SK-N-SH (cell line): ENCODE measurements around the gene CA5A. TPM values are rescaled to one million over a fixed set of nuclear protein-coding genes. Genes with fewer than 3 reads are reported as not detected.
A peak's percentile ranks its signal among the peaks of the same experiment; 100 is the strongest.
"Not testable (repeated sequence)": the region's sequence is repeated elsewhere in the genome, so short reads cannot be mapped to it uniquely, and the experiment has no call there.

Experiments
- CTCF ChIA-PET: fragments of 300-600, 350-600 bp; formaldehyde crosslinking; extraction: SDS; loops from one replicate; lab custom pipeline; 2021; lab: Yijun Ruan, JAX
- POLR2A ChIA-PET: fragments of 350-600 bp; sonication (Branson Sonifier 250); formaldehyde crosslinking; extraction: SDS; loops from one replicate; lab custom pipeline; 2020; ENCODE audit warnings: antibody characterized with exemption, inconsistent platforms; lab: Yijun Ruan, JAX
- DNase-seq: peaks from one replicate; pipeline ENCODE4 v3.0.0; 2012
- H2AFZ ChIP-seq: fragments of 200-600 bp; sonication (generic); 2 replicates; pipeline ENCODE4 v1.8.1; 2016; ENCODE audit warnings: antibody characterized with exemption, mild to moderate bottlenecking, low read depth
- H3F3A ChIP-seq: fragments of 200-600 bp; sonication (generic); replicated peaks from 2 replicates; pipeline ENCODE3; 2016; ENCODE audit warnings: antibody characterized with exemption, mild to moderate bottlenecking; ENCODE audit not compliant: insufficient read depth
- H3K27ac ChIP-seq, 2 experiments: fragments of 200-500 bp in 1 of 2; fragments of 200-600 bp in 1 of 2; sonication (Bioruptor generic) in 1 of 2; sonication (generic), shearing (Covaris generic) in 1 of 2; 2 replicates each; pipeline versions ENCODE4 v1.5.1 to v1.6.1; 2014 to 2016; ENCODE audit warnings: low read depth in 2 of 2, inconsistent platforms in 1 of 2, low read length in 1 of 2, mild to moderate bottlenecking in 1 of 2, mixed read lengths in 1 of 2
- H3K27me3 ChIP-seq: fragments of 200-600 bp; sonication (generic), shearing (Covaris generic); 2 replicates; pipeline ENCODE4 v1.6.1; 2016; ENCODE audit warnings: mixed run types; ENCODE audit not compliant: insufficient read depth
- H3K36me3 ChIP-seq, 2 experiments: fragments of 200-500 bp in 1 of 2; fragments of 200-600 bp in 1 of 2; sonication (Bioruptor generic) in 1 of 2; sonication (generic) in 1 of 2; replicated peaks in 1 of 2; 2 replicates each; pipeline versions ENCODE3 to v1.5.1; 2014 to 2016; ENCODE audit warnings: low read length in 1 of 2, mild to moderate bottlenecking in 1 of 2; ENCODE audit not compliant: insufficient read depth in 2 of 2, control insufficient read depth in 1 of 2
- H3K4me1 ChIP-seq, 2 experiments: fragments of 200-500 bp in 1 of 2; fragments of 200-600 bp in 1 of 2; sonication (Bioruptor generic) in 1 of 2; sonication (generic), shearing (Covaris generic) in 1 of 2; 2 replicates each; pipeline versions ENCODE4 v1.5.1 to v1.6.1; 2014 to 2016; ENCODE audit warnings: low read depth in 1 of 2, low read length in 1 of 2, mixed run types in 1 of 2; ENCODE audit not compliant: insufficient read depth in 2 of 2, control insufficient read depth in 1 of 2
- H3K4me2 ChIP-seq: fragments of 200-600 bp; sonication (generic), shearing (Covaris generic); 2 replicates; pipeline ENCODE4 v1.6.1; 2017; ENCODE audit warnings: mixed run types
- H3K4me3 ChIP-seq, 2 experiments: fragments of 200-500 bp in 1 of 2; fragments of 200-600 bp in 1 of 2; sonication (Bioruptor generic) in 1 of 2; sonication (generic), shearing (Covaris generic) in 1 of 2; 2 replicates each; pipeline versions ENCODE4 v1.5.1 to v1.8.1; 2014 to 2016; ENCODE audit warnings: low read depth in 2 of 2, inconsistent platforms in 1 of 2, low read length in 1 of 2, mild to moderate bottlenecking in 1 of 2, mixed read lengths in 1 of 2, moderate library complexity in 1 of 2
- H3K79me2 ChIP-seq: fragments of 200-600 bp; sonication (generic); 2 replicates; pipeline ENCODE4 v1.8.1; 2017; ENCODE audit warnings: mild to moderate bottlenecking; ENCODE audit not compliant: insufficient read depth
- H3K9ac ChIP-seq: fragments of 200-600 bp; sonication (generic); 2 replicates; pipeline ENCODE4 v1.6.1; 2017; ENCODE audit warnings: mixed run types
- H3K9me2 ChIP-seq: fragments of 200-600 bp; sonication (generic); 2 replicates; pipeline ENCODE4 v1.6.1; 2017; ENCODE audit warnings: mixed run types
- H3K9me3 ChIP-seq: fragments of 200-600 bp; sonication (generic); 2 replicates; pipeline ENCODE4 v1.6.1; 2017; ENCODE audit warnings: mixed run types, mild to moderate bottlenecking, moderate library complexity
- H4K20me1 ChIP-seq: fragments of 200-600 bp; sonication (generic); 2 replicates; pipeline ENCODE4 v1.6.1; 2017; ENCODE audit warnings: mild to moderate bottlenecking, mixed run types; ENCODE audit not compliant: insufficient read depth
- CTCF ChIP-seq: fragments of 200-600 bp; sonication (generic); IDR thresholded peaks from 2 replicates; pipeline ENCODE4 v1.6.1; 2017; ENCODE audit warnings: antibody characterized with exemption, mild to moderate bottlenecking, moderate library complexity
- FOSL2 ChIP-seq: IDR thresholded peaks from 2 replicates; pipeline ENCODE4 v1.4.0; 2012; ENCODE audit warnings: low read depth, mild to moderate bottlenecking, moderate library complexity, borderline replicate concordance
- MAX ChIP-seq: IDR thresholded peaks from 2 replicates; pipeline ENCODE4 v1.4.0; 2012; ENCODE audit warnings: low read depth
- RAD21 ChIP-seq: IDR thresholded peaks from 2 replicates; pipeline ENCODE4 v1.6.1; 2012; ENCODE audit warnings: mild to moderate bottlenecking, low read length
- SMC3 ChIP-seq: IDR thresholded peaks from 2 replicates; pipeline ENCODE4 v1.6.1; 2012; ENCODE audit warnings: low read depth, low read length, improper control_type of control experiment
- WGBS: methylation state at CpG from one replicate; pipeline ENCODE4 v1.1.6; 2017; ENCODE audit warnings: low lambda C conversion rate; 5-methylcytosine and 5-hydroxymethylcytosine counted together
- polyA plus RNA-seq, 3 experiments: library from polyadenylated mRNA; depleted of rRNA; stranded (reverse); fragments of >200 nt; gene quantifications; 2 replicates each; pipeline ENCODE4 v1.2.3, GENCODE V29; 2012

Gene CA5A
- polyA plus RNA-seq, 1 of the 3 experiments (the other 2 are of a cell fraction) = not detected

GRCh38 chr16:87983072-87983736, 46.9 kb upstream of the CA5A start:
- DNase-seq = peak; percentile 56
- H3K9me2 ChIP-seq, H3K79me2 ChIP-seq, H3K27me3 ChIP-seq, H3K4me1 ChIP-seq, H2AFZ ChIP-seq, H3K4me2 ChIP-seq: not testable (repeated sequence)
- WGBS = 68% methylated on average over 14 of the region's 20 CpGs
- TF ChIP-seq CTCF (peak; percentile 19; the same call in 1 of the 2 replicates), SMC3 (peak; percentile 36), RAD21 (peak; percentile 60)
- TF ChIP-seq, all 33 proteins: peak for 3; not testable (repeated sequence) for 30
- H3K9me3 ChIP-seq, POLR2A ChIA-PET, H3K9ac ChIP-seq, H3K27ac ChIP-seq, H3F3A ChIP-seq, H3K4me3 ChIP-seq, H4K20me1 ChIP-seq: not testable (repeated sequence)
- peaks cover 0 to 13% of the 10 kb centered on the region in 2 experiments for H3K36me3 ChIP-seq
- CTCF ChIA-PET = interaction anchor here (1.5 to 2.0 kb wide), 5 partner anchors 11 to 454 kb away, joined by 4 to 8 read pairs (median 4); no protein-coding TSS in a partner anchor

GRCh38 chr16:87982581-87983041, 46.3 kb upstream of the CA5A start:
- Histone ChIP-seq H2AFZ (no peak overlapping the region), H3K9me2 (no peaks in the 10 kb centered on the region), H3K4me3 (no peak overlapping the region), H3K4me2 (no peak overlapping the region), H3F3A (no peaks in the 10 kb centered on the region), H3K9me3 (no peaks in the 10 kb centered on the region), H3K9ac (no peak overlapping the region), H3K36me3 (peaks cover 0 to 13% of the 10 kb centered on the region in 2 experiments), H3K4me1 (peaks cover 0 to 4% of the 10 kb centered on the region in 2 experiments; a peak in 1 of 4 replicates), H3K27me3 (no peaks in the 10 kb centered on the region), H3K27ac (no peak overlapping the region), H4K20me1 (no peaks in the 10 kb centered on the region), H3K79me2 (no peaks in the 10 kb centered on the region)
- DNase-seq = no peak
- ChIA-PET POLR2A (no interaction called here), CTCF (interaction anchor here (1.5 to 2.0 kb wide), 5 partner anchors 11 to 455 kb away, joined by 4 to 8 read pairs (median 4); no protein-coding TSS in a partner anchor)
- WGBS = 77% methylated on average over 13 of the region's 17 CpGs
- TF ChIP-seq FOSL2 = no peak
- no peak for TF ChIP-seq MAX

GRCh38 chr16:87981376-87981775, 45.0 kb upstream of the CA5A start:
- DNase-seq, H3K4me3 ChIP-seq, H3K9me2 ChIP-seq, H3K27ac ChIP-seq, H3K9ac ChIP-seq, POLR2A ChIA-PET, H4K20me1 ChIP-seq, H2AFZ ChIP-seq, H3K9me3 ChIP-seq, H3K4me2 ChIP-seq, H3F3A ChIP-seq, H3K27me3 ChIP-seq, H3K79me2 ChIP-seq, H3K4me1 ChIP-seq: not testable (repeated sequence)
- 76% methylated on average over 4 of the region's 4 CpGs for WGBS
- H3K36me3 ChIP-seq = peaks cover 0 to 13% of the 10 kb centered on the region in 2 experiments
- CTCF ChIA-PET = interaction anchor here (1.5 kb wide), 1 partner anchor 9 kb away, joined by 3 read pairs; no protein-coding TSS in a partner anchor

GRCh38 chr16:87979911-87980630, 43.7 kb upstream of the CA5A start:
- H3K4me3 ChIP-seq, POLR2A ChIA-PET, H3K27ac ChIP-seq, DNase-seq, H3K9me3 ChIP-seq, CTCF ChIA-PET, H3K9me2 ChIP-seq, H3K27me3 ChIP-seq, H4K20me1 ChIP-seq, H3K79me2 ChIP-seq, H3K4me1 ChIP-seq, H3K4me2 ChIP-seq, H3F3A ChIP-seq, H2AFZ ChIP-seq, H3K9ac ChIP-seq: not testable (repeated sequence)
- peaks cover 0 to 12% of the 10 kb centered on the region in 2 experiments for H3K36me3 ChIP-seq
- WGBS = 87% methylated on average over 10 of the region's 12 CpGs
